Gastrocnemius medialis (tissue), 4 donors: ENCODE data around the gene NMBR.
"Not testable (repeated sequence)": the region's sequence is repeated elsewhere in the genome, so short reads cannot be mapped to it uniquely, and the experiment has no call there.

Experiments used
- POLR2A ChIP-seq, 2 donors: fragments of 450-650 bp; IDR thresholded peaks; one replicate each; pipeline ENCODE4 v1.6.1; 2017; ENCODE audit warnings: antibody characterized with exemption in 2 of 2, mild to moderate bottlenecking in 2 of 2, moderate library complexity in 2 of 2
- TF ChIP-seq, protein P1 (sequence below), 5 experiments: fragments of 450-650 bp in 3 of 5; fragments of 200-600 bp in 2 of 5; sonication (generic) in 2 of 5; IDR thresholded peaks in 4 of 5; conservative IDR thresholded peaks in 1 of 5; 1 replicate in 4 of 5; 2 replicates in 1 of 5; pipeline ENCODE4 v1.5.1; 2016 to 2019; ENCODE audit warnings: antibody characterized with exemption in 5 of 5, mild to moderate bottlenecking in 3 of 5, moderate library complexity in 3 of 5

DNA sequence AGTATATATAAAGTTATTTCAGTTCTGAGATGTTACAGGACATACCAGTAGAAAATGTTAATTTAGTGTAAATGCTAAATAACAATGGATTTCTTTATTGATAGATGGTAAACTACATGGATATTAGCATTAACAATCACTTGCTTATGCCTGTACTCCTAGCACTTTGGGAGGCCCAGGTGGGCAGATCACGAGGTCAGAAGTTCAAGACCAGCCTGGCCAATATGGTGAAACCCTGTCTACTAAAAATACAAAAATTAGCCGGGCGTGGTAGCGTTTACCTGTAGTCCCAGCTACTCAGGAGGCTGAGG, 9.8 kb upstream of the NMBR start:
- TF ChIP-seq, protein P1, sequence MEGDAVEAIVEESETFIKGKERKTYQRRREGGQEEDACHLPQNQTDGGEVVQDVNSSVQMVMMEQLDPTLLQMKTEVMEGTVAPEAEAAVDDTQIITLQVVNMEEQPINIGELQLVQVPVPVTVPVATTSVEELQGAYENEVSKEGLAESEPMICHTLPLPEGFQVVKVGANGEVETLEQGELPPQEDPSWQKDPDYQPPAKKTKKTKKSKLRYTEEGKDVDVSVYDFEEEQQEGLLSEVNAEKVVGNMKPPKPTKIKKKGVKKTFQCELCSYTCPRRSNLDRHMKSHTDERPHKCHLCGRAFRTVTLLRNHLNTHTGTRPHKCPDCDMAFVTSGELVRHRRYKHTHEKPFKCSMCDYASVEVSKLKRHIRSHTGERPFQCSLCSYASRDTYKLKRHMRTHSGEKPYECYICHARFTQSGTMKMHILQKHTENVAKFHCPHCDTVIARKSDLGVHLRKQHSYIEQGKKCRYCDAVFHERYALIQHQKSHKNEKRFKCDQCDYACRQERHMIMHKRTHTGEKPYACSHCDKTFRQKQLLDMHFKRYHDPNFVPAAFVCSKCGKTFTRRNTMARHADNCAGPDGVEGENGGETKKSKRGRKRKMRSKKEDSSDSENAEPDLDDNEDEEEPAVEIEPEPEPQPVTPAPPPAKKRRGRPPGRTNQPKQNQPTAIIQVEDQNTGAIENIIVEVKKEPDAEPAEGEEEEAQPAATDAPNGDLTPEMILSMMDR (IDR thresholded peaks at IDR 0.05 in 4 of 5, conservative IDR thresholded peaks at IDR 0.05 in 1 of 5) = not testable (repeated sequence)
- not testable (repeated sequence) for TF ChIP-seq POLR2A (IDR thresholded peaks at IDR 0.05)
